HG03135 (cell line): ENCODE measurements around the gene POLR2J2.
"Not testable (repeated sequence)": the region's sequence is repeated elsewhere in the genome, so short reads cannot be mapped to it uniquely, and the experiment has no call there.

Source experiments
- ATAC-seq: cut with Tn5 transposase; IDR thresholded peaks from one replicate; pipeline ENCODE4 v1.9.1; 2021; ENCODE audit warnings: mild to moderate bottlenecking, moderate library complexity; ENCODE audit not compliant: unreplicated experiment

The POLR2J2 gene

DNA sequence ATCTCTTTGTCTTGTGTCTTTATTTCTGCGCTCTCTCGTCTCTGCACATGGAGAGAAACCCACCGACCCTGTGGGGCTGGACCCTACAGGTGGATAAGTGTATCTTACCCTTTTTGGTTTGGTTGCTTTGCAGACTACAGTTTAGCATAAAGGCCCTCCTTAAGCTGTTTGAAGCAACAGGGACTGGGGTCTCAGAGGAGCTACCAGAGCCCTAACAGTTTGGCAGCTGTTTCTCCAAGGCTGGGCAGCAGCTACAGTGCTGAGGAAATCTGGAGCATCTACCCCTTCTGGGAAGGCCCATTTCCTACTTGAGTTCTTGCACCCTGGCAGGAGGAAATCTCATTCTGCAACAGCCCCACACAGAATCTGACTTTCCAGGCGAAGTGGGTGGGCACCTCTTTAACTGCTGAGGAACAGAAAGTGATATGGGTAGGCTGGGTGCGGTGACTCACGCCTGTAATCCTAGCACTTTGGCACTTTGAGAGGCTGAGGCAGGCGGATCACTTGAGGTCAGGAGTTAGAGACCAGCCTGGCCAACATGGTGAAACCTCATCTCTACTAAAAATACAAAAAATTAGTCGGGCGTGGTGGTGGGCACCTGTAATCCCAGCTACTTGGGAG is 2.1 kb upstream of the POLR2J2 start:
- not testable (repeated sequence) for ATAC-seq

DNA sequence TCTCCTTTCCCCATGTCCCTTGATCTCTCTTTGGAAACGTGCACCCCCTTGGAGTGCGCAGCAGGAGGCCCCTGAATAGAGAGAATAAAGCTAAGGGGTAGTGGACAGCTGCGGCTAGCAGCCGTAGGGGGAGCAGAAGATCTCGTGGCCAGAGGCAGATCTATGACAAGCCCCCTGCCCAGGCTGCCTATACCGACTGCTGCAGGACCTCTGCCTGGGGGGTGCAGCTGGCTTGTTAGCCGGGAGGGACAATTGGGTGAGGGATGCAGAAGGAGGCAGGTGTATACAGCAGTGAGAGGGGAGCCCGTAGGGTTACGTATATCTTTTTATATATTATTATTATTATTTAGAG is 469 bp upstream of the POLR2J2 start:
- ATAC-seq: peak; percentile 28

DNA sequence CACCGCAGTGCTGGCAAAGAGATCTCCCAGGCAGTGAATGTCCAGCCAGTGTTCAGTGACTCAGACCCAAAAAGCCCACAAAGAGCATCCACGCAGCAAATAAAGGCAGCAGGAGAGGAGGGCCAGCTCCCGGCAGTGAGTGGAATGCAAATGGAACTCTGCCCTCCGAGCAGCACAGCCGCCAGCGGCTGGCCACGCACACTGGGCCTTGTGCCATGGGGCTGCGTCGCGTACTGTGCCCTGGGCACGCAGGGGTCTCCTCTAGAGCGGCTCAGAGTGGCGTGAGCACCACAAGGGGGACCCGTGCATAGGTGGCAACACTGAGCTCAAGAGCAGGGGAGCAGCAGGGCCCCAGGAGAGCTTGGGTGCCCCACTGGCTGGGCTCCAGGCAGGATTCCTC is 3.9 kb downstream of the POLR2J2 start:
- not testable (repeated sequence) for ATAC-seq

DNA sequence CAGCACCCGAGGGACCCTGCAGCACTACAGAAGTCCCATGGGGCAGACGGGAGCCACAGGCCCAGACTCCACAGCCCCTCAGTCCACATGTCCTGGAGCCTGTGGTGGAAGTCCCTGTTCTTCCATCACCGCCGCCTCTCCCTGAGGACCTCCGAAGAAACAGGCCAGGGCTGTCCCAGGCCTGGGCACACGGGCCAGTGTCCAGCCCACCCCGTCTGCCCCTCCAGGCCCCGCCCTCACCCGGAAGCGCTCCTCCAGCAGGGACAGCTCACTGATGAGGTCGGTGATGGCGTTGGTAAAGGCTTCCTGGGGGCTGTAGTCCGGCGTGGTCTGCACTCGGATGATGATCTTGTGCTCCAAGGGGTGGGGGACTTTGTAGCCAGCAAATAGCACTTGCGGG is 4.6 kb downstream of the POLR2J2 start:
- not testable (repeated sequence) for ATAC-seq

DNA sequence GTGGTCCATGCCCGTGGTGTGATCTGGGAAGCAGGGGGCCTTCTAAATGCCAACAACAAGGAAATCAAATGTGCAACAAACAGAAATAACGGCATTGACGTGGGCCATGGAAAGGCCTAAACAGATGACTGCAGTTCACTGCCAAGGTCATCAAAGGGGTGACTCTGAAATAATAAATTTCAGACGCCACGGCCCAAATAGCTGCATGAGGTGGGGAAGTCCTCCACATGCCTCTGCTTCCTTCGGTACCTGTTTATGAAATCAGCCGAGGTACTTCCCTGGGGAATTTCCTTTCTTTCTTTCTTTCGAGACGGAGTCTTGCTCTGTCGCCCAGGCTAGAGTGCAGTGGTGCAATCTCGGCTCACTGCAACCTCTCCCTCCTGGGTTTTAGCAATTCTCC is 6.7 kb downstream of the POLR2J2 start:
- ATAC-seq: not testable (repeated sequence)

DNA sequence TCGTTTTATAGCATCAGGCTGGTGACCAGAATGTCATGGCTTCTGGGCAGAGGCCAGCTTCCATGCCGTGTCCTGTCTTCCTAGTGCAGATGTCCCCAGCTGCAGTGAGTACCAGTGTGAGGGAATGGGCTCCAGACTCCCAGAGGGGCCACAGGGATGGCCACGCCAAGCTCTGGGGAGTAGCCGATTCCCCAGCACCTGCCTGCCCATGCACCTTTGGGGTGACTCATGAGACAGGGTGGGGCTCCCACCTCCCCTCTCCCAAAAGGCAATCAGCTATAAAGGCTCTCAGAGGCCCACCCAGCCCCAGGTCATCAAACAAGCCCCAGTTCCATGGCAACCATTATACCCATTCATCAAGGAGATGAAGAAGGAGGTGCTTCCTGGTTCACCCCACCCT is 21.5 kb downstream of the POLR2J2 start, which contains the start of gene SPDYE2B:
Gene SPDYE2B (plus strand): TSS at position 396 of the 400 bp plus-strand sequence. CDS start 2,030 bp downstream, outside the sequence.
- not testable (repeated sequence) for ATAC-seq

DNA sequence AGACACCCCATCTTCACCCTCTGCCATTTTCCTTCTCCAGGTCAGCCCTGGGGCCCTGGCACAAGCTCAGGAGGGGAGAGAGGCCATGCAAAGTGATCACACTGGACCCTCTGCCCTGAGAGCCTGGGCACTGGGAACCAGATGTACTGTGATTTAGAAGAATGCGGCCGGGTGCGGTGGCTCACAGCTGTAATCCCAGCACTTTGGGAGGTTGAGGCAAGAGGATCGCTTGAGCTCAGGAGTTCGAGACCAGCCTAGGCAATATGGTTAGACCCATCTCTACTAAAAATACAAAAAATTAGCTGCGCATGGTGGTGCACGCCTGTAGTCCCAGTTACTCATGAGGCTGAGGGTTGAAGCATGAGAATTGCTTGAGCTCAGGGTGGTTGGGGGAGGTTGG is 23.6 kb downstream of the POLR2J2 start:
- not testable (repeated sequence) for ATAC-seq

DNA sequence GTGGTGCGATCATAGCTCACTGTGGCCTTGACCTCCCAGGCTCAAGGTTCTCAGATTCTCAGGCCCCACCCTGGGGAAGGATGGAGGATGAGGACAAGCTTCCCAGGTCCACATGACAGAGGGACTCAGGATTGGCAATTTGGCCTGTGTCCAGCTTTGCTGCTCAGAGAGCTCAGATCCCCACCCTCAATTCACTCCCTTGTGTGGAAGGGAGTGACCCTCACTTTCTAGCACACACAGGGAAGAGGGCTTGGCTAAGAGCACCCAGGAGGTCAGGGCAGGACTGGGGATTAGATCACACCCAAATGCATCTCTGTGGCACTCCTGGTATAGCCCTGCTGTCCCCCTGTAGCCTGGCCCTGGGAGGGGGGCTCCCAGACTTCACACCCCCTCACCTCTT is 28.1 kb downstream of the POLR2J2 start:
- not testable (repeated sequence) for ATAC-seq

DNA sequence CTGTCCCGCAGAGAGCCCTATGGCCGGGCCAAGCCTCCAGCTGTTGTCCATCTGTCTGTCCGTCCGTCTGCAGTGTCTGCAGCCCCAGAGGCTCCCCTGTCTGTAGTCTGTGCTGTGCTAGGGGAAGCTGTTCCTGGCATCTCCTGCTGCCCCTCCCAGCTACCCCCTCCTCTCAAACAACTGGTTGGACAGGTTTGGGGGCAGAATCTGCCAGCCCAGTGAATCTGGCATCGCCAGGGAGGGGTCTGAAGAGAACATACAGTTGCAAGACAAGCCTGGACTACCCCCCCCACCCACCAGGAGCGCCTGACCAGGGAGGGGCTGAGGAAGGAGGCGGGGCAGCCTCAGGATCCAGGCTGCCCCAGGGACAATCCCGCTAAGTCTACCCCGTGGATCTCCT is 28.8 kb downstream of the POLR2J2 start, which contains the start of gene UPK3BL1:
Gene UPK3BL1 (minus strand): TSS at position 101 of the 400 bp plus-strand sequence. CDS start 50 bp downstream, at position 51.
- not testable (repeated sequence) for ATAC-seq

DNA sequence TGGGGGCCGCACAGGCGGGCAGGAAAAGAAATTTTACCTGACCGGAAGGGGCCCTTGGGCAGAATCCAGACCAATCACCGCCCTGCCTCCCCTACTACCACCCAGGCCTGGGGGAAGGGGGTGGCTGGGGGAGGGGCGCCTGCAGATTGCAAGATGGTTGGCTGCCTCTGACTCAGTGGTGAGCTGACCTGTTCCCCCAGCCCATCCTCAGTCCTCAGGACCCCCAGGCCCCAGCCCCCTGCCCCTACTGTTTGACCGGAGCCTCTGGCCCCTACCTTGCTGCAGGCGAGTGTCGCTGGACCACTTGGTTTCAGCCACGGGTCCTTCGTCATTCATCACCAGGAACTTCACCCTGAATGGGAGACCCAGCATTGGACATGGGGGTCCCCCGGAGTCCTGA is 32.6 kb downstream of the POLR2J2 start:
- ATAC-seq: not testable (repeated sequence)

DNA sequence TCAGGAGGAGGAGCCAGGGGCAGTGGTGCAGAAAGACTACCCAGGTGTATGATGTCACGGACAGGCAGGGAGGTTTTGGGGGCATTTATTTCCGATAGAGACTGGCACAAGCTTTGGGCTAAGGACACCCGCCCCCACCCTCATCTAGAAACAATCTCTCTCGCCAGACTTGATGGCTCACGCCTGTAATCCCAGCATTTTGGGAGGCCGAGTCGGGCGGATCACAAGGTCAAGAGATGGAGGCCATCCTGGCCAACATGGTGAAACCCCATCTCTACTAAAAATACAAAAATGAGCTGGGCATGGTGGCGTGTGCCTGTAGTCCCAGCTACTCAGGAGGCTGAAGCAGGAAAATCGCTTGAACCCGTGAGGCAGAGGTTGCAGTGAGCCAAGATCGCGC is 34.5 kb downstream of the POLR2J2 start:
- ATAC-seq: not testable (repeated sequence)

DNA sequence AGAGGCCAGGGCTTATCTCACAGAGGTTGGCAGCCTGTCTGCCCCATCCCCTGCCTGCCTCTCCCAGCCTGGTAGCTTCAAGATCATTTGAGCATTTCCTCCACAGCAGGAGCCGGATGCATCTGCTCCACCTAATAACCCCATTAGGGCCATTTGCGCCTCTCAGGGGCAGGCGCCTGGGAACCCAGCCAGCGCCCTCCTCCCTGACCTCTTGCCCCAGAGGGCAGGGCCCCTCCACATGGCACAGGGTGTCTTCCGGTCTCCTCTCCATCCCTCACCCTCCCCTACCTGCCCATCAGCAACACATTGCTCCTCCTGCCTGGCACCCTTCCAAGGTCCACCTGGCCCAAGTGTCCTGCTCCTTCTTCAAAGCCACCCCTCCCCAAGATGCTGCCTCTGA is 36.1 kb downstream of the POLR2J2 start:
- ATAC-seq: not testable (repeated sequence)

DNA sequence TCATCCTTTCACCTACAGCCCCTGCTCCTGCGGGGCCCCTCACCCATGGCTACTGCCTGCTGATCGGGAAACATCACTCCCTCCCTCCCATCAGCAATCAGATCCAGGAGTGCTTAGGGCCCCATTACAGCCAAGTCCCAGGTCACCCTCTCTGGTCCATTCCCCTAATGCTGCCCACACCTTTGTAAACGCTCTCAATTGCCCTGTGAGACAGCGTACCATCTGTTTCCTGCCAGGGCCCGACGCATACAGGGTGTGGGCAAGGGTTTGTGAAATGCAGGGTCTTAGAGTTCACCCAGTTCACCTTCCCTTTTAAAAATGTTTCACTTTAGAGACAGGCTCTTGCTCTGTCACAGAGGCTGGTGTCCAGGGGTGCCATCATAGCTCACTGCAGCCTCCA is 37.2 kb downstream of the POLR2J2 start:
- ATAC-seq: not testable (repeated sequence)

DNA sequence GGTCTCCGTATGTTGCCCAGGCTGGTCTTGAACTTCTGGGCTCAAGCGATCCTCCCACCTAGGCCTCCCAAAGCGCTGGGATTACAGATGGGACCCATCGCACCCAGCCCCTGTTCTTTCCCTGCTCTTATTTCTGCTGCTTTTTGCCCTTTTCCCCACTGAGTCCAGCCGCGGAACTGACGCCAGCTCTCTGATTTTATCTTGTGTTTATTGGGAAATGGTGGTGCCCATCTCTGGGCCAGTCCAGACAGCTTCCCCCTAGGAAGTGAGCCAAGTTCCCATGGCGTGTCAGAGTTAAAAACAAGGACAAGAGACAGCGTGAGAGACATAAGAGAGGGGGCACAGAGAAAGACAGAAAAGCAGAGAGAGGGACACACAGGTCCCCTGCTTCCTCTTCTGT is 40.8 kb downstream of the POLR2J2 start:
- not testable (repeated sequence) for ATAC-seq

DNA sequence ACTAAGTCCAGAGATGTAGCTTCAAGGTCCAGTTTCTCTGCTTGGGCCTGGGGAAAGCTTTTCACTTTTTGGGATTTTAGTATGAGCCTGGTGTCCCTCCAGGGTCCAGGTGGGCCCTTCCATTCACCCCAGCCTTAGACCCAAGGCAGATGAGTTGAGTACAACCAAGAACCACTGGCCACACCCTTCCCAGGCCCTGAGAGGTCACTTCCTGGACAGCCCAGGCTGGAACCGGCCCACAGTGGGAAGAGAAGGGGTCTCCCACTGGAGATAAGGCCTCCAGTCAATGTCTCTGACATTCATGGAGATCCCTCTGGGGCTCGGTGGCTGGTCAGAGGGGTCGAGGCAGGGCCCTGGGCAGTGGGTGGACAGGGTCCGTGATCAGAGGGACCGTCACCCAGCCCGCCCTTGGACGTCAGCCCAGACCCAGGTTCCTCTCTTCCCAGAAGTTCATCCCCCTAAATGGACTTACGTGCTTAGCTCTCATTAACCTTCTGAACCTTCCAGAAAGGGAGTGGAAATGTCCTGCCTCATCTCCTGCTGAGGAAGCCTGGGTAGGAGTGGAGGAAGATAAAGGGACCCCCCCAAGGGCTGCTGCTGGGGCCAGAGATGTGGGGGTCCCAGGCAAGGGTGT is 44.1 kb downstream of the POLR2J2 start:
- not testable (repeated sequence) for ATAC-seq

DNA sequence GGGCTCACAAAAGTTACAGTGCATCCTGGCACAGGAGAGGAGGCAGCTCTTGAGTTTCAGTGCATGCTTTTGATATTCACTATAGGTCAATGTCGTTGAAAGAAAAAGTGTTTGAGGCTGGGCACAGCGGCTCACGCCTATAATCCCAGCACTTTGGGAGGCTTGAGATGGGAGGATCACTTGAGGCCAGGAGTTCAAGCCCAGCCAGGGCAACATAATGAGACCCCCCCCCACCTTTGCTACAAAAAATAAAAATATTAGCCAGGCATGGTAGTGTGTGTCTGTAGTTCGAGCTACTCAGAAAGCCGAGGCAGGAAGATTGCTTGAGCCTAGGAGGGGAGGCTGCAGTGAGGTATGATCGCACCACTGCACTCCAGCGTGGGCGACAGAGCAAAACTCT is 53.3 kb downstream of the POLR2J2 start:
- not testable (repeated sequence) for ATAC-seq

DNA sequence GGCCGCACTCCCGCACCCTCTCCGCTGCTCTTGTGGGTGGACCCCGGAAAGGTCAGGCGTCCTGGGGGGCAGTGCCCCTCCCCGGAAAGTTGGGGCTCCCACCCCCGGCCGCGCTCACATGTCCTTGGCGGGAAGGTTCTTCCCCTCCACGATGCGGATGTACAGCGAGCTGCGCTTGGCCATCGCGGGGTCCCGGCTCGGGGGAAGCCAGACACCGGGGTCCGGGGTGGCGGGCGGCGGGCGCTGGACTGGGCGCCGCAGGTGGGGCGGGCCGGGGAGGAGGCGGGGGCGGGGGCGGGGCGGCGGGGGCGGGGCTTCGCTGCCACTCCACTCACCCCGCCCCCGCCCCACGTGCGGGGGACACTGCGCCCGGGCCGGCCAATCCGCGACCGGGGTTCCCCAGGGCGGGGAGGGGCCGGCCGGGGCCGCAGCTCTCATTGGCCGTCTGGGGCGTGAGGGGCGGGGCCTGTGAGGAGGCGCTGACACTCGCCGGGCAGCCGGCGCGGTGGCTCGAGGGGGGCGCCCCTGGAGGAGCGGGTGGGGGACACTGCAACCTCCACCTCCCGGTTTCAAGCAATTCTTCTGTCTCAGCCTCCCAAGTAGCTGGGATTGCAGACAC is 54.8 kb downstream of the POLR2J2 start, which contains the start of gene RASA4:
Gene RASA4 (minus strand): TSS at position 250 of the 619 bp plus-strand sequence. CDS start 67 bp downstream, at position 183.
- peak; percentile 72 for ATAC-seq
